ENCODE measurements around the gene FOXJ2.
"Not testable (repeated sequence)": the region's sequence is repeated elsewhere in the genome, so short reads cannot be mapped to it uniquely, and the experiment has no call there.

The FOXJ2 gene

DNA sequence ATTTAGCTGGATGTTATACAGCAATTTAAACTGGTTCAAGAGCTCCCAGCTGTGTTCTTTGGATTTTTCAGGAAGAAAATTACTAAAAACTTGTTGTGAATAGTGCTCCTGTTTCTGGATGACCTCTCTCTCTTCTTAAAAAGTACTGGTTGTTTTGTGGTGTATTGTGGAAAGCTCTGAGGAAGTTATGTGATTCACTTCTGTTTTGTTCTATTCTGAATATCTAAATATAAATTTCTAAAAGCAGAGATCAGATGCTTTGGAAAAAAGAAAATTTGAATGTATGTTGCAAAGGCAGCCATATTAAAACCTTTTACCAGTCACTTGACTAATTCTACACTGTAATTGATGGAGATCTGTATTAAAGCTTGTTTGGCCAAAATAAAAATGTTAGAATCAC lies 37.1 kb downstream of the FOXJ2 start:
- DNase-seq, result no peak

DNA sequence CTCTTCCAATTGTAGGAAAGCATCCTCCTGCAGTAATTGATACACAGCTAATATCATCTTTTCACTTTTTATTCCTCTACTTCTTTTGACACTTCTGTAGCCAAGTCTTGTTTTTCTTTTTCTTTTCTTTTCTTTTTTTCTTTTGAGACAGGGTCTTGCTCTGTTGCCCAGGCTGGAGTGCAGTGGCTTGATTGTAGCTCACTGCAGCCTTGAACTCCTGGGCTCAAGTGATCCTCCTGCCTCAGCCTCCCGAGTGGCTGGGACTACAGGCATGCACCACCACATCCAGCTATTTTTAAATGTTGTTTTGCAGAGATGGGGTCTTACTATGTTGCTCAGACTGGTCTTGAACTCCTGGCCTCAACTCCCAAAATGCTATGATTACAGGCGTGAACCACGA lies 39.3 kb downstream of the FOXJ2 start:
- not testable (repeated sequence) for DNase-seq

DNA sequence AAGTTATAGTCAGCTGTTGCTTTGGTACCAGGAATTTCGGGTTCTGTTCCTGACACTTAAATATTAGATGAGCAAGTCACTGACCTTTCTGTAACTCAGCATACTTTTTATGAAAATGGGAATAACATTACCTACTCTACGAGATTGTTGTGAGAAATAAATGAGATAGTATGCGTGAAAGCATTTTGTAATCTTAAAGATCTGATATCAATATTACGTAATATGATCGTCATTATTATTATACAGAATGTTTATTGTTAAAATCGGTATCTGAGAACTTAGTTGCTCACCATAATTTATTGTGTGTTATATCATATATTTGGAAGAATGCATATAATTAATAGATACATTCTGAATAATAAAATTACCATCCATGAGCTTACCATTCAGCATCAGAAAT lies 43.4 kb downstream of the FOXJ2 start:
- DNase-seq, result no peak

DNA sequence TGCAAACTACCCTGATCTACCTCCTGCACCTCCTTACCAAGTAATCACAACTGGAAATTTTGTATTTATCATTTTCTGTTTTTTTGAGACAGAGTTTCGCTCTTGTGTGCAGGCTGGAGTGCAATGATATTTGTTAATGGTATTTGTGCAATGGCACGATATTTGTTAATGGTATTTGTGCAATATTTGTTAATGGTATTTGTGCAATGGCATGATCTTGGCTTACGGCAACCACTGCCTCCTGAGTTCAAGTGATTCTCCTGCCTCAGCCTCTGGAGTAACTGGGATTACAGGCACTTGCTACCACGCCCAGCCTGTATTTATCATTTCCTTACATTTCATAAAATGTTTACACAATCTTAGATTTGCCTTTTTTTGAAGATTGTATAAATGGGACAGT lies 43.9 kb downstream of the FOXJ2 start:
- DNase-seq, result no peak

DNA sequence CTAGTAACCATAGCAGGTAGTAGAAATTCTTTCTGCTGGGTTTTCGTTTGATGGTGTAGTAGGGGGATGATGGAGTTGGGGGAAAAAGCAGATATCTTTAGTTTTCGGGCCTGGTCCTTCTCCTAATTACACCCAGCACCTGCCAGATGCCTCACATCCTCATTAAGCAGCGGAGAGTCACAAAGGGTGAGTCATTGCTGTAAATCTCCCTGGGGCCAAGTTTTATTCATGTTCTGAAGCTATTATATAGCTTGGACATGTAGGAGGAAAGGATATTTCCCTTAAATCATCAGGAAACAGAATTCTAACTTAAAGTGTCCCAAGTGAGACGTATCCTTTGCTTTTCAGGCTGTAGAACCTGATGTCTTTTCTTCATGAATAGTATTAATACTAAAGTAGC lies 44.7 kb downstream of the FOXJ2 start:
- DNase-seq, result no peak

DNA sequence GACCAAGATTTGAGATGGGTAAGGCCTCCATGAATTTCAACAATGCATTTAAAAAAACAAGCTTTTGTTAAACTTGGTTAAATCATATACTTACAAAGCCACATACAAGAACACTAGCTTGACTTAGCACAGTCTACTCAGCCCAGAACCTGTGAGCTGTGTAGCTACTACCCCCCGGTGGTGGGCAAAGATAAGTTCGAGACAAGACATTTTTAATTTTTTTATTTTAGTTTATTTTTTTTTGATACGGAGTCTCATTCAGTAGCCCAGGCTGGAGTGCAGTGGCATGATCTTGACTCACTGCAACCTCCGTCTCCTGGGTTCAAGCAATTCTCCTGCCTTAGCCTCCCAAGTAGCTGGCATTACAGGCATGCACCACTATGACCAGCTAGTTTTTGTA lies 45.9 kb downstream of the FOXJ2 start:
- DNase-seq, result peak in 4 of 5 experiments; percentile 38 to 81 (median 58)

DNA sequence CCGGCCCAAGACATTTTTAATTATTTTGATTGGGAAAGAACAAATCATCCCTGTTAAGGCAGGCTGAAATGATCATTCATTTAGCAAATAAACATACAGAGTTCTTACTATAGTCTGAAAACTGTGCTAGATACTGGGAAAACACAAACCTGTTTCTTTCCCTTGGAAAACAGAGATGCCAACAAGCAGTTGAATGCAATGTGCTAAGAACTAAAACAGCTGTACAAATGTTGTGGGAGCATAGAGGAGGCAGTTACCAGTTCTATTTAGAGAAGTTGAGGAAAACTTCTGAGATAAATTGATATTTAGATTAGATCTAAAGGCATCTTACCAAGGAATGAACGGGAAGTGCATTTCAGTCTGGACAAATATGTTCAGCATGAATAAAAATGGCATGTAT lies 46.4 kb downstream of the FOXJ2 start:
- no peak for DNase-seq

DNA sequence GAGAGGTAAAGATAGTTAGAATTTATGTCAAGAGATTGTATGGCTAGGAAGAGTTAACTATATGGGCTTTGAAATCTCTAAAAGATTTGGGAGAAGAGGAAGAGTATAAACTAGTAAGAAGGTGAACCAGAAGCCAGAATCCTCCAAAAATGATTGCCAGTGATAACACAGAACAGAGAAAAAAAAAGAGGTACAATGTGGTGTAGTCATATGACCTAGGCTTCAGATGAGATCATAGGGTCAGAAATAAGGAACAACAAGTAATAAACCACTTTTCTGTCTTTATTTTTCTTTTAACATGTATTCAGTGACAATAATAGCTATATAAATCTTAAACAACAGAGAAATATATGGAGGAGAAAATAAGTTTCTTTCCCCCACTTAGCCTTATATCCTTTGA lies 47.6 kb downstream of the FOXJ2 start:
- DNase-seq, result no peak

DNA sequence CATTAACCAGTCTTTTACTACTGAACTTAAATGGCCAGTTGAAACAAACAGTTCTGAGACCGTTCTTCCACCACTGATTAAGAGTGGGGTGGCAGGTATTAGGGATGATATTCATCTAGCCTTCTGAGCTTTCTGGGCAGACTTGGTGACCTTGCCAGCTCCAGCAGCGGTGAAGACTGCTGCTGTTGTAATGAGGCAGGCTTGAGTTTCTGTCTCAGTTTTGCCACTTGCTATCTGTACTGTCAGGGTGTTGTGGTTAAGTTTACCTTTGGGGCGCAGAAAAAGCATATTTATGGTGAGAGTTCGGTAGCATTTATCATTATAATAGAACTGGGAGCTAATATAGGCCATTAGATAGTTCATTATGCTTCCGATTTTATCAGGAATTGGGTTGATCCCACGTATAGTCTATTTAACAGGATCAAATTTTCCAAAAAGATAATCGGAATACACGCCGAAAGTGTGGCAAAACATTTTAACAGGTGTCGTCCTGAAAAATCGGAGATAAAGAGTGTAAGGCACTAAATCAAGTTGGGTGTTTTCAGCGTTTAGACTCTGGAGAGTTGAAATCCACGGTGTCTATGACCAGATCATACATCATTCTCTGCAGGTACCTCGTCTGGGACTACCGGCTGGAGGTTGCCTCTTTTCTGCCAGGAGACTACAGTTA lies 48.9 kb downstream of the FOXJ2 start:
- DNase-seq, result peak in 2 of 5 experiments; percentile 11 to 73

DNA sequence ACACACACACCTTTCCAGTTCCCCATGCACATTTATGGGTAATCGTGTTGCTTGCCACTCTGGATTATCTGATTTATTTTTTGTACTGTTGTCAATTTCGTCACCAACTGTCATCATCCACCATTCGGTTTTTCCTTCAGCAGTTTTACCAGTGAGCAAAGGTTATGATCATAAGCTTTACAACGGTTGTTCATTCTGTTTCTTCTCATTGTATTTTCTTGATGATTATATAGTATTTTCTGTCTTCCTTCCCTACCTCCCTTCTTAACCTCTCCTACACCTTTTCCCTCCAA lies 50.2 kb downstream of the FOXJ2 start:
- DNase-seq, result no peak

DNA sequence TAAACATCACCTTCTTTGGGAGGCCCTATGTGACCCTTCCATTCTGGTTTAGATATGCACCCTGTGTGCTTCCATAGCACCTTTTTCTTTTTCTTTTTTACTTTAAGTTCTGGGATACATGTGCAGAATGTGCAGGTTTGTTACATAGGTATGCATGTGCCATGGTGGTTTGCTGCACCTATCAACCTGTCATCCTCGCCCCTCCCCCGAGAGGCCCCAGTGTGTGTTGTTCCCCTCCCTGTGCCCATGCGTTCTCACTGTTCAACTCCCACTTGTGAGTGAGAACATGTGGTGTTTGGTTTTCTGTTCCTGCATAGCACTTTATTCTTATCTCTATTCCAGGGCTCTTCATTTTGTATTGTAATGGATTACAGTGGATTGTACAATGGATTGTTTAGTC lies 51.8 kb downstream of the FOXJ2 start:
- DNase-seq, result peak in 1 of 5 experiments; percentile 18

DNA sequence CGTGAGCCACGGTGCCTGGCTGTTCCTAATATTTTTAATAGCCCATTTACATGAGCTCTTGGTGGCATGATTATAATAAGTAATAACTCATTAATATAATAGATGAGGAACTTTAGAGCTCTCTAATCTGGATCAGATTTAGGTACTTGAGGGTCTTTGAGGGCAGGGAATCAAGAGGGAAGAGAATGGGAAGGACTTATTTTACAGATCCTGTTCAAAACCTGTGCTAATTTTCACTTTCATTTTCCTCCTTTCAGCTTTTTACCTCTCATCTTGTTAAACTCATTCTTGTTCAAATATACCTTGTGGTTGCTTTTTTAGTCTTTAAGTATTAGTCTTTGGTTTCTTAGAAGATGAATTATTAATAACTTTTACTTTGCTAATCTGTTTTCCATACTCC lies 55.1 kb downstream of the FOXJ2 start:
- peak in 1 of 5 experiments; percentile 24 for DNase-seq

DNA sequence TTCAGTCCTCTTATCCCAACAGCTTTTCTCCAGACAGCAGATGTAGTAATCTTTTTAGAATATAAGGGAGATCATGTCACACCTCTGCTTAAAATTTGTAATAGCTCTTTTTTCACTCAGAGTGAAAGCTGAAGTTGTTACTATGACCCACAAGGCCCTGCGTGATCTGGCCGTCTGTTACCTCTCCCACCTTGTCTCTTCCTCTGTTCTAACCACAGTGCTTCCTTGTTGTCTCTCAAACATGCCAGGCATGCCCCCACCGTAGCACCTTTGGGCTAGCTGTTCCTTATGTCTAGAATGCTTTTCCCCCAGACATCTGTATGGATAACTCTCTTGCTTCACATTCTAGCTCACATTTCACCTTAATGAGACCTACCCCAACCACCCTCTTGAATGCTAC lies 56.1 kb downstream of the FOXJ2 start:
- peak in 3 of 5 experiments; percentile 17 to 81 (median 76) for DNase-seq

DNA sequence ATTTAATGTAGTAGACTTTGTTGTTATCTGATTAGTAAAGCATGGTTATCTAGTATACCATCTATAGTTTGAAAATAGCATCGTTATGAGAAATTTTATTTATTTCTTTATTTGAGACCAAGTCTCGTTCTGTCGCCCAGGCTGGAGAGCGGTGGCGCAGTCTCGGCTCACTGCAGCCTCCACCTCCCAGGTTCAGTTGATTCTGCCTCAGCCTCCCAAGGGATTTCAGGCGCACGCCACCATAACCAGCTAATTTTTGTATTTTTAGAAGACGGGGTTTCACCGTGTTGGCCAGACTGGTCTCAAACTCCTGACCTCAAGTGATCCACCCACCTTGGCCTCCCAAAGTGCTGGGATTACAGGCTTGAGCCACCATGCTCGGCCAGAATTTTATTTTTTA lies 56.8 kb downstream of the FOXJ2 start:
- not testable (repeated sequence) for DNase-seq

DNA sequence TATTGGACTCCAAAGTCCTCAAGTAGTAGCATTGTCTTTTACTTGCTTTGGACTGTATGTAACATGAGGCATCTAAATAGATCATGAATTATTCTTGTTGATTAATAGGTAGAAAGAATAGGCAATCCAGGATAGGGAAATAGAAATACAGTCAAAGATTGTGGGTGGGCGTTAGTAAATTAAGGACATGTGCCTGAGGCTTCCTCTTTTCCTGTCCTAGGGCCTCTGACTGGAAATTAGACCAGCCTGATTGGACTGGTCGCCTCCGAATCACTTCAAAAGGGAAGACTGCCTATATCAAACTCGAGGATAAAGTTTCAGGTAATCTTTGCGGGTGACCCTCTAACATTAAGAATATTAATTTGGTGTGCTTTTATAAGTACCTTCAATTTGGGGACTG lies 57.2 kb downstream of the FOXJ2 start:
- no peak for DNase-seq

DNA sequence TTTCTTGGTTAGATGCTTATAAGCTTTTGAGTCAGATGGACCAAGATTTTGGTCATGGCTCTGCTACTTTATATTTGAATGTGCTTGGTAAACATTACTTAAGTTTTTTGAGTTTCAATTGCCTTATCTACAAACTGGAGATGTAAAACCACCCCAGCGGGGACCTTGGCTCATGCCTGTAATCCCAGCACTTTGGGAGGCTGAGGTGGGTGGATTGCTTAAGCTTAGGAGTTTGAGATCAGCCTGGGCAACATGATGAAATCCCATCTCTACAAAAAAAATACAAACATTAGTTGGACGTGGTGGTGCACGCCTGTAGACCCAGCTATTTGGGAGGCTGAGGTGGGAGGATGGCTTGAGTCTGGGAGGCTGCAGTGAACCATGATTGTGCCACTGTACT lies 60.8 kb downstream of the FOXJ2 start:
- no peak for DNase-seq

DNA sequence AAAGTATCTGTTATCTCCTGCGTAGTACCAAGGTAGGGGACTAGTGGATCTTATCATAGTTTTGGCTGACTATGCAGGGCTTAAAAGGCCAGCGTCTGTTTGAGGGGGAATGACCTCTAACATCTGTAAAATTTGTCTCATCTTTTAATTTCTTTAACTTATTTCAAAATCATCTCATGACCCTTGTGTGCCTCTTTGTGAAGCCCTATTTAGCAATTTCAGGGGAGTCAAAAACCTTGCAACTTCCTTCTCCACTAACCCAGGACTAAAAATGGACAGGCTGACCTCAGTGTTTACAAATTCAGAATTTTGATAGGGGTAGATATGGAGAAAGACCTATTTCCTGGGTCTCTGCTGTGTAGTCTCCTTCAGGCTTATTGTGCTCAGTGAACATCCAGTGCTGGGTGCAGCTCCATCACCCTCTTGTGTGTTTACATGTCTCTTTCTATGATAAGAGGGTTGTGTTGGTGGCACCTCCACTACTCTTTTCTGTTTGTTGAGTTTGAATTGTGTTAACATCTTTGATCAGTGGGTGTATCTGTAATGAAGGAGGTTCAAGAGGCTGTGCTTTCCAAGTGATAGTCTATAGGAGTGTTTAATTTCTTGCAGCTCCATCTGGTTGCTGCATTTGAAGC lies 63.9 kb downstream of the FOXJ2 start:
- DNase-seq, result no peak

DNA sequence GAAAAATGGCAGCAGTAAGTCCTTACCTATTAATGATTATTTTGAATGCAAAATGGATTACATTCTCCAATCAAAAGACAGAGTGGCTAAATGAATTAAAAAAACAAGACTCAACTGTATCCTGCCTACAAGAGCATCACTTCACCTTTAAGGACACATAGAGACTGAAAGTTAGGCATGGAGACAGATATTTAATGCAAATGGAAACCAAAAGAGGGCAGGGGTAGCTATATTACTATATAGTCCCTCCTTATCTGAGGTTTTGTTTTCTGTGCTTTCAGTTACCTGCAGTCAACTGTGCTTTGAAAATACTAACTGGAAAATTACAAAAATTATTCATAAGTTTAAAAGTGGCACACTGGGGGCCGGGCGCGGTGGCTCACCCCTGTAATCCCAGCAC lies 66.7 kb downstream of the FOXJ2 start:
- DNase-seq, result peak in 1 of 5 experiments; percentile 15

All from T-helper 2 cell (primary cell).